Cardiac muscle cell (in vitro differentiated cells and primary cell): Measurements from ENCODE around the gene RCC1. TPM values are rescaled to one million over a fixed set of nuclear protein-coding genes. Genes with fewer than 3 reads are reported as not detected.

Experiments
- DNase-seq, 2 donors: peaks; one replicate each; pipeline versions ENCODE4 v3.0.0 to v3.0.0-alpha.2; 2010 to 2017; ENCODE audit warnings: low read depth in 1 of 2, low spot score in 1 of 2
- H3K27ac ChIP-seq: fragments of 200-600 bp; sonication (generic); 2 replicates; pipeline ENCODE4 v1.5.1; 2016
- H3K27me3 ChIP-seq: fragments of 200-600 bp; sonication (generic); 2 replicates; pipeline ENCODE4 v1.6.0; 2016; ENCODE audit warnings: control low read depth
- H3K36me3 ChIP-seq: fragments of 200-600 bp; sonication (generic); 2 replicates; pipeline ENCODE4 v1.5.1; 2016; ENCODE audit warnings: control low read depth
- H3K4me1 ChIP-seq: fragments of 200-600 bp; sonication (generic); 2 replicates; pipeline ENCODE4 v1.8.1; 2017; ENCODE audit warnings: low read depth, mild to moderate bottlenecking, mixed run types
- H3K4me3 ChIP-seq: fragments of 200-600 bp; sonication (generic); 2 replicates; pipeline ENCODE4 v1.5.1; 2016; ENCODE audit warnings: mild to moderate bottlenecking
- H3K9me3 ChIP-seq: fragments of 200-600 bp; sonication (generic); 2 replicates; pipeline ENCODE4 v1.5.1; 2017; ENCODE audit warnings: low read depth, mild to moderate bottlenecking, control low read depth
- polyA plus RNA-seq: library from polyadenylated mRNA; unstranded; fragments of >200 nt; fragmentation: Nextera tagmentation; extraction: Ambion mirVana; gene quantifications from 2 replicates; pipeline ENCODE4 v1.2.1, GENCODE V29; 2016
- total RNA-seq: library from RNA; depleted of rRNA; stranded (reverse); fragments of >200 nt; gene quantifications from 2 replicates; pipeline ENCODE4 v1.2.3, GENCODE V29; 2016
- TF ChIP-seq, protein P1 (sequence below): IDR thresholded peaks from 2 replicates; pipeline ENCODE4 v1.5.1; 2012; ENCODE audit warnings: low read depth, mild to moderate bottlenecking, low read length

Gene RCC1
- total and polyA plus RNA-seq, 2 experiments from 2014 or later, result 14.6 to 24.7 TPM

DNA sequence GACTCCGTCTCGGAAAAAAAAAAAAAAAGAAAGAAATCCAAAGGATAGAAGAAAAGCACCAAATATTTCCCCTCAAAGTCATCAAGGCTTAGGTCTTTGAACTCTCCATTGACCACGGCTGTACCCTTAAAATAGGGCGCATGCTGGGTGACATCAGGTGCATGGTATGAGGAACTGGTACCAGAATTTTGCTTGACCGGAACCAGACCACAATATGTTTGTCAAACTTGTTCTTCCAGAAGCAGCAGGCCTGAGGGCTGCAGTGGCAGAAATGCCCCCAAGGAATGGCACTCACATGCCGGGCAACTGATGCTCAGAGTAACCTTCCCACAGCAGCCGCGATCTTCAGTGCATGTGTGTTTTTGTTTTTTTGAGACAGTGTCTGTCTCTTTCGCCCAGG lies 21.0 kb downstream of the RCC1 start:
- Histone ChIP-seq H3K27ac (no peak overlapping the region), H3K4me3 (no peak overlapping the region), H3K9me3 (no peaks in the 10 kb centered on the region), H3K27me3 (no peaks in the 10 kb centered on the region), H3K36me3 (peaks cover 7% of the 10 kb centered on the region), H3K4me1 (peaks cover 13% of the 10 kb centered on the region)
- no peak for DNase-seq
- TF ChIP-seq, protein P1, sequence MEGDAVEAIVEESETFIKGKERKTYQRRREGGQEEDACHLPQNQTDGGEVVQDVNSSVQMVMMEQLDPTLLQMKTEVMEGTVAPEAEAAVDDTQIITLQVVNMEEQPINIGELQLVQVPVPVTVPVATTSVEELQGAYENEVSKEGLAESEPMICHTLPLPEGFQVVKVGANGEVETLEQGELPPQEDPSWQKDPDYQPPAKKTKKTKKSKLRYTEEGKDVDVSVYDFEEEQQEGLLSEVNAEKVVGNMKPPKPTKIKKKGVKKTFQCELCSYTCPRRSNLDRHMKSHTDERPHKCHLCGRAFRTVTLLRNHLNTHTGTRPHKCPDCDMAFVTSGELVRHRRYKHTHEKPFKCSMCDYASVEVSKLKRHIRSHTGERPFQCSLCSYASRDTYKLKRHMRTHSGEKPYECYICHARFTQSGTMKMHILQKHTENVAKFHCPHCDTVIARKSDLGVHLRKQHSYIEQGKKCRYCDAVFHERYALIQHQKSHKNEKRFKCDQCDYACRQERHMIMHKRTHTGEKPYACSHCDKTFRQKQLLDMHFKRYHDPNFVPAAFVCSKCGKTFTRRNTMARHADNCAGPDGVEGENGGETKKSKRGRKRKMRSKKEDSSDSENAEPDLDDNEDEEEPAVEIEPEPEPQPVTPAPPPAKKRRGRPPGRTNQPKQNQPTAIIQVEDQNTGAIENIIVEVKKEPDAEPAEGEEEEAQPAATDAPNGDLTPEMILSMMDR, result no peak

DNA sequence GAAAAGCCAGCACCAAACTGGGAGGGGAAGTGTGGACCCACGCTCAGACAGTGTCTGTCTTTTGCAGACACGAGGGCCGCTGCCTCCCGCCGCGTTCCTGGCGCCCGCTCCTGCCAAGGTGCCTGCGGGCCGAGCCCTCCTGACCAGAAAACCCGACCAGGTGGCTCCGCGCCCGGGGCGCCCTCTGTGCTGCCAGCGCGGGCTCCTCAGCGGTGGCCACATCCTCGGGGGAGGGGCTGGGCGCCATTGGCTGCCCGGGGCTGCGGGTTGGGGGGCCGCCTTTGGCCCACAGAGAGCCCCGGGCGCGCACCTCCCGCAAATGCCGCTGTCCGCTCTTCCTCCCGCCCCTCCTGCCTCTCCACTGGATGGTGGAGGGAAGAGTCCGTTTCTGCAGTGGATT lies 24.6 kb downstream of the RCC1 start:
- no peak overlapping the region for H3K27ac ChIP-seq
- TF ChIP-seq, protein P1, result no peak
- peaks cover 2% of the 10 kb centered on the region for H3K4me1 ChIP-seq
- no peak overlapping the region for H3K4me3 ChIP-seq
- no peak for DNase-seq
- H3K9me3 ChIP-seq, result no peaks in the 10 kb centered on the region
- no peaks in the 10 kb centered on the region for H3K27me3 ChIP-seq
- peaks cover 14% of the 10 kb centered on the region for H3K36me3 ChIP-seq

DNA sequence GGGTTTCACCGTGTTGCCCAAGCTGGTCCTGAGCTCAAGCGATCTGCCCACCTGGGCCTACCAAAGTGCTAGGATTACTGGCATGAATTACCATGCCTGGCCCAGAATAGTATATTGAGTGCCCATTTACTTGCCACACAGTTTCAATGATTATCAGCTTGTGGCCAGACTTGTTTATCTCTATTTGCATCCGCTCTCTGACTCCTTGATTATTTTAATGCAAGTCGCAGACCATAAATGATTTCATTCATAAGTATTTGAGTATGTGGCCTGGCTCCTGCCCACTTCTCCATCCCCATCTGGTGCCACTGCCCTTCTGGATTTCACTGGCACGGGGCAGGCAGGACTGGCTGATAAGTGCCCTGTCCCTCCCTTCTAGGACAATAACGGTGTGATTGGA lies 28.8 kb downstream of the RCC1 start:
- no peak for DNase-seq
- H3K9me3 ChIP-seq, result no peaks in the 10 kb centered on the region
- H3K4me3 ChIP-seq, result no peak overlapping the region
- peaks cover 12% of the 10 kb centered on the region for H3K4me1 ChIP-seq
- H3K27ac ChIP-seq, result no peak overlapping the region
- TF ChIP-seq, protein P1, result no peak
- H3K36me3 ChIP-seq, result peaks cover 22% of the 10 kb centered on the region
- no peaks in the 10 kb centered on the region for H3K27me3 ChIP-seq

DNA sequence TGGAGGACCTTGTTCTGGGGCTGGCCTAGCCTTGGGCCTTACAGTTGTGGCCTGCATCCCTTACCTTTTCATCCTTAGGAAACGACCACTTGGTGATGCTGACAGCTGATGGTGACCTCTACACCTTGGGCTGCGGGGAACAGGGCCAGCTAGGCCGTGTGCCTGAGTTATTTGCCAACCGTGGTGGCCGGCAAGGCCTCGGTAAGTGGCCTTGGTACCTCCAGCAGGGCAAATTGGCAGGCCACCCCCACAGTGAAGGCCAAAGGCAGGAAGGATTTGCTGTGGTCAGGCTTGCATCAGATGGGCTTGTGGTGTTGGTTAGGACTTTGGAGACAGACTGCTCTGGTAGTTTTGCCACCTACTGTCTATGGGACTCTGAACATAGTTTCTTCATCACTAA lies 29.3 kb downstream of the RCC1 start:
- Histone ChIP-seq H3K4me3 (no peak overlapping the region), H3K36me3 (peaks cover 22% of the 10 kb centered on the region), H3K4me1 (peaks cover 12% of the 10 kb centered on the region), H3K27me3 (no peaks in the 10 kb centered on the region), H3K9me3 (no peaks in the 10 kb centered on the region), H3K27ac (no peak overlapping the region)
- DNase-seq, result no peak
- TF ChIP-seq, protein P1, result no peak

DNA sequence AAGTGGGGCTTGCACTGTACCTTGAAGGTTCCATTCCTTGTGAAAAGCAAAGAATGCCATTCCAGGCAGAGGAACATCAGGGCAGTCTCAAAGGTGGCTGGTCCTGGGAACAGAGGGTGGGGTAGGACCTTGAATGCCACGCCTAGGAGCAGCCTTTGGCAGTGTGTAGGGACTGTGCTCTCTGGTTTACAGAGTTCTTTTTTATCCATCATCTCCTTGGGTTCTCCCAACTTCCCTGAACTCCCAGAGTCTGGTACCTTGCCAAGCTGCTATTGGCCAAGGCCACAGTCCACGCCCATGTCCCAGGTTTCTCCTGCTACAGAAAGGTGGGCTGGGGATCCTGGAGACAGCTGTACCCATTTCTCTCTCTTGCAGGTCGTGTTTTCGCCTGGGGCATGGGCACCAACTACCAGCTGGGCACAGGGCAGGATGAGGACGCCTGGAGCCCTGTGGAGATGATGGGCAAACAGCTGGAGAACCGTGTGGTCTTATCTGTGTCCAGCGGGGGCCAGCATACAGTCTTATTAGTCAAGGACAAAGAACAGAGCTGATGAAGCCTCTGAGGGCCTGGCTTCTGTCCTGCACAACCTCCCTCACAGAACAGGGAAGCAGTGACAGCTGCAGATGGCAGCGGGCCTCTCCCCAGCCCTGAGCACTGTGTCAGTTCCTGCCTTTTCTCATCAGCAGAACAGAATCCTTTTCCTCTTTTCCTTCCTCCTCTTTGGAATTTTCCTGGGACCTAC lies 31.8 kb downstream of the RCC1 start:
- Histone ChIP-seq H3K27ac (peak overlapping the region; percentile 80), H3K4me3 (no peak overlapping the region), H3K9me3 (no peaks in the 10 kb centered on the region), H3K36me3 (peaks cover 13% of the 10 kb centered on the region), H3K4me1 (peaks cover 12% of the 10 kb centered on the region), H3K27me3 (no peaks in the 10 kb centered on the region)
- TF ChIP-seq, protein P1, result no peak
- DNase-seq, result peak in 1 of 2 donors; percentile 72
